ENCODE measurements around the gene DIO2.

Gene DIO2

DNA sequence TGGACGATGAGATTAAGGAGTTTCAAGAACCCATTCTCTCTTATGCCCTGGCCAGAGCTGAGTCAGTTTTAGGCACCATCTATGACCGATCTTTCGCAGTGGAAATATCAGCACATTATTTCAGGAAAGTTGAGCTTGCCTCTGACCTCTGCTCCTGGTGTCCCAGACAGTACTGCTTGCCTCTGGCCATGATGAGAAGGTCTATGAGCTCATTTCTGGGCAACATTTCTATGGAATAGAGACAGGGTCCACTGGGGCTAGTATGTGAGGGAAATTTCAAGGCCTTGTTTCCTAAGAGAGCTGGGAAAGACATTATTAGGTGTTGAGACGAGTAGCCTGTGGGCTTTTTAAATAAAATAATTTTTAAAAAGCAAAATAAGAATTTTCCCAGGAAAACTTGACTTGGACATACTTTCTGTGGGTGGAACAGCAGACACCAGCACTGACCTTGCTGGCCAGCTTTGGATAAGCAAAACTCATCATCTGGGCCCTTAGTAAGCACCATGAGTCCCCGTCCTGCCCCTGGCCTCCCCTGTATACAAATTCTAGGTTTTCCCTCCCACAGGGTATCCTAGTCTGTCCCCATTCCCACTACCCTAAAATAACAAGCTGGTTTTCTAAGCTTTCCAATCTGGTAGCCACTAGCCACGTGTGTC lies 43.4 kb downstream of the DIO2 start:
- no peak for DNase-seq

DNA sequence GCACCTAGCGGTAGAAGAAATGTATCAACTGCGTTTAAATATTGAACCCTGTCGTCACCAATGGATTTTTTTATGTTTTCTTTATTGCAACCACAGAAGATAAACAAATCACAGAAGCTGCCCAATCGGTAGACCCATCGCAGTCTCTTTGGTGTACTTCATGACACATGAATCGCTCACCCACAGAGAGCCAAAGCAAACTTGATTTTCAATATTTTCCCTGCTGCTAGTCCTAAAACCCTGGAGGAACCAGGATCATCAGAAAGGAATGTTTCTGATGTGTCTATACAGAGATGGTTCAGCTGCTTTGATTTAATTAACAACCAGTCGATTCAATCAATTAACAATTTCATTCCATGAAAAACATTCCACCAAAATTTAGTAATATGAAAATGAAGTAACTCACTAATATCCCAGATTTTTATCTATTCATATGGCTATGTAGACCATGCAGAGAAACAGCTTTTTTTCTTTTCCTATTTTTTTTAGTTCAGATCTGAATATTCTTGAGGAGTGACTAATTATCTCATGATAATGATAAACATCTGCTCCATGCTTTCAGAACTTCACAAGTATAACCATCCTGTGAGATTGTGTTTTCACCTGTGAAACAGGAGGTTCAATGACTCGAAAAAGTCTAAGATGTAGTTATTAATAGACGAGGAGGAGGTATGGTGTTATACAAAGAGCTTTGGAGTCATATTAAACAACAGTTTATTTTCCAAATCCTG lies 46.1 kb downstream of the DIO2 start:
- DNase-seq, result no peak

DNA sequence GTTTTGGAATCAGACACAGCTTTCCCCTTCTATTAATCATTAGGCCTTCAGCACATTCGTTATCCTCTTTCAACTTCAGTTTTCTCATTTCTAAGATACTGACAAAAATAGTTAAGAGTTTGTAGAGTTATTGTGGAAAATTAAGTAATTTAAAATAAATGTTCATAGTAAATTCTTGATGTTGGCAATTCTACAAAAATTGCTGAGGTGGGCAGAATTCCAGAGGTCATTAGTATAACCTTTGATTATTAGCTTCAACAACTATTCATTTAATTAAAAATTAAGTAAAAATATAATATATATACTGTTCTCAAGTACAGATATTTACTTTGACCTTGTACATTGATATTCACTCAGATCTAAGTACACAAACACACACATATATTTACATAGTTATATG lies 58.5 kb downstream of the DIO2 start:
- DNase-seq, result no peak

DNA sequence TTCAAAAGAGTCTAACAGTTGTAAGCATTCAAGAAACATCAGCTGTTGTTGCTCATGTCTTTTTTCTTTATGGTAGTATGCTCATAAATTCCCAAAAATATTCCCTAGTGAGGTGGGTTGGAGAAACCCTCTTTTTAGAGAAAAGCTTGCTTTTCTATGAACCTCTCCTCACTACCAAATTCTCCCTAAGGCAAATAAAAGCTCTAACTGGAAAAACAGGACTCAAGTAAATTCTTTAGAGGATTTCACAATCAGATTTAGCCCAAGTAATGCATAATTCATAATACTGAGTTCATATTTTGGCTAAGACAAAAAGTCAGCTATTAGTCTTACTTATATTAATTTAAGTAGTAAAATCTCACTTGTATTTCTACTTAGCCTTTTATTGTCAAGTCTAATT lies 59.1 kb downstream of the DIO2 start:
- DNase-seq, result no peak

DNA sequence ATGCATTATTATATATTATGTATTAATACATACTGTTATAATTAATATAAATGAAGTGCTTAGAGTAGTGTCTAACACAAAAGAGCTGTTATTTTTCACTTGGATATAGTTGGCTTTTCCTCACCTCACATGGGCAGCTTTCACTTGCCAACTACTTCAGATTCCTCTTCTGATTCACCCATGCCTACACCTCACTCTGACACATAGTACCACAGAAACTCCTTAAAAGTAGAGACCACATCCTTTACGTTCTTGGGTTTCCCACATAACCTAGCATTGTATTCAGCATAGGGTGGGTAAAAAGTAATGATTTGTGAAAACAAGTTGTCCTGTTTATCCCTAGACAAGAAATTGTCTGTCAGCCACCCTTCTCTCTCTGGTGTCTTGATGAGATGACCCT lies 61.0 kb downstream of the DIO2 start:
- DNase-seq, result no peak
